SU-DHL-6 (cell line): ENCODE results near the gene SMIM11.

Experiments used
- CTCF ChIP-seq: fragments of 200-600 bp; sonication (generic); IDR thresholded peaks from one replicate; pipeline ENCODE4 v1.5.1; 2017; ENCODE audit warnings: antibody characterized with exemption, mild to moderate bottlenecking, low read length, moderate library complexity; ENCODE audit not compliant: insufficient read depth, poor library complexity, severe bottlenecking
- EZH2phosphoT487 ChIP-seq: fragments of 200-600 bp; sonication (generic), shearing (Covaris generic); conservative IDR thresholded peaks from 2 replicates; pipeline ENCODE4 v1.6.1; 2018; ENCODE audit warnings: mild to moderate bottlenecking, antibody characterized with exemption, low read length, moderate library complexity, mixed read lengths

GRCh38 chr21:34363733-34364132 is 11.6 kb upstream of the SMIM11 start, which contains the start of gene KCNE2:
- TF ChIP-seq CTCF (no peak), EZH2phosphoT487 (no peak)
